Measurements from ENCODE around the gene SEPTIN11. TPM values are rescaled to one million over a fixed set of nuclear protein-coding genes. Genes with fewer than 3 reads are reported as not detected.

SEPTIN11 gene
- total RNA-seq, 4 donors from 2014 or later = 58.8 to 354 (median 80.0) TPM

DNA sequence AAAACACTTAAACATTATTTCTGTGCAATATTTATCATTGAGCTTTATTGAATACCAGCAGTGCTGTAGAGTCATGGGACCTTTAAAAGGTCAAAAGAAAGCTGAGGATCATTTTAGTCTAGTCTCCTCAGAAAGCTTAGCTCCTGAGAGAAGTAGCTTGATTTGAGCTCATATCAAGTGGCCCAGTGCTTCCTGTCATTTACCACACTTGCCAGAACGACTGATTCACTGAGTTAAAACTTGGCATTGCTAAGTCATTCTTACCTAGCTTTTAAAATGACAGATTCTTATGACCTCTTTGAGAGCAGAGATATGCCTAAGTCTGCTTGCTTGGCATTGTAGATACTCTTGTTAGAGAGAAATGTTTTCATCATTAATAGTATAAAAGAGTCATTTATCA, 15.2 kb downstream of the SEPTIN11 start:
- H3K36me3 ChIP-seq = no peaks in the 10 kb centered on the region
- H3K9me3 ChIP-seq = no peaks in the 10 kb centered on the region
- no peak for DNase-seq
- H3K27ac ChIP-seq = no peak overlapping the region
- TF ChIP-seq, protein P1, sequence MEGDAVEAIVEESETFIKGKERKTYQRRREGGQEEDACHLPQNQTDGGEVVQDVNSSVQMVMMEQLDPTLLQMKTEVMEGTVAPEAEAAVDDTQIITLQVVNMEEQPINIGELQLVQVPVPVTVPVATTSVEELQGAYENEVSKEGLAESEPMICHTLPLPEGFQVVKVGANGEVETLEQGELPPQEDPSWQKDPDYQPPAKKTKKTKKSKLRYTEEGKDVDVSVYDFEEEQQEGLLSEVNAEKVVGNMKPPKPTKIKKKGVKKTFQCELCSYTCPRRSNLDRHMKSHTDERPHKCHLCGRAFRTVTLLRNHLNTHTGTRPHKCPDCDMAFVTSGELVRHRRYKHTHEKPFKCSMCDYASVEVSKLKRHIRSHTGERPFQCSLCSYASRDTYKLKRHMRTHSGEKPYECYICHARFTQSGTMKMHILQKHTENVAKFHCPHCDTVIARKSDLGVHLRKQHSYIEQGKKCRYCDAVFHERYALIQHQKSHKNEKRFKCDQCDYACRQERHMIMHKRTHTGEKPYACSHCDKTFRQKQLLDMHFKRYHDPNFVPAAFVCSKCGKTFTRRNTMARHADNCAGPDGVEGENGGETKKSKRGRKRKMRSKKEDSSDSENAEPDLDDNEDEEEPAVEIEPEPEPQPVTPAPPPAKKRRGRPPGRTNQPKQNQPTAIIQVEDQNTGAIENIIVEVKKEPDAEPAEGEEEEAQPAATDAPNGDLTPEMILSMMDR (IDR thresholded peaks at IDR 0.05) = no peak
- TF ChIP-seq POLR2A (IDR thresholded peaks at IDR 0.05) = no peak
- no peaks in the 10 kb centered on the region for H3K27me3 ChIP-seq
- H3K4me1 ChIP-seq = no peaks in the 10 kb centered on the region
- no peak overlapping the region for H3K4me3 ChIP-seq

DNA sequence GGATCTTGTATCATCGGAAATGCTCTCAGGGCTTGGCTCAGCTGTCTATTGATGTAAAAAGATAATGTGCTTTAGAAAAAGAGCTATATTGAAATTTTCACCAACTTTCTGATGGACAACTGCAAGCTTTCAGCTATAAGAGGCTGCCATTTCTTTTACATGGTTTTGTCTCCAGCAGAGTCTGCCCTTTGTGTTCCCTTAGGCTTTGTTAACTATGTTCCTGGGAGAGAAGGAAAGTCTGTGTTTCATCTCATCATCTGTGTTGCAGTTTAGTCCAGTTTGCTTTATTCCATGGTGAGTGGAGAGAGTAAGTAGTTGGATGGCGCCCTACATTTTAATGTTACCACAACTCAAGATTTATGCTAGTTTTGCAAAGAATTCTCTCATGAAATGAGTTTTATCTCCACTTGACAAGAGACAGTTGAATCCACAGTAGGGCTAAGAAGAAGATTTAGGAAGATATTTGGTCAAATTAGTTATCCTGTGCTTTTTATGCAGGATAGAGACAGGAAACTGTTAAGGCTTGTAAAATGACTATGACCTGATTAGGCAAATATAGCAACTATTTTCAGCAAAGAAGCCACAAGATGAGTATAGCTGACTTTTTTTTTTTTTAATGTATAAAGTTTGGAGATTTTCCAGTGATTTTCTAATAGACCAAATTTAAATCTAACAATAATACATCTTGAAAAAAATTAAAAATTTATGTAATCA, 16.5 kb downstream of the SEPTIN11 start:
- no peak for DNase-seq
- Histone ChIP-seq H3K4me3 (no peak overlapping the region), H3K9me3 (no peaks in the 10 kb centered on the region), H3K4me1 (no peaks in the 10 kb centered on the region), H3K27ac (no peak overlapping the region), H3K36me3 (no peaks in the 10 kb centered on the region), H3K27me3 (no peaks in the 10 kb centered on the region)
- no peak for TF ChIP-seq POLR2A (IDR thresholded peaks at IDR 0.05)
- TF ChIP-seq, protein P1 (IDR thresholded peaks at IDR 0.05) = no peak

DNA sequence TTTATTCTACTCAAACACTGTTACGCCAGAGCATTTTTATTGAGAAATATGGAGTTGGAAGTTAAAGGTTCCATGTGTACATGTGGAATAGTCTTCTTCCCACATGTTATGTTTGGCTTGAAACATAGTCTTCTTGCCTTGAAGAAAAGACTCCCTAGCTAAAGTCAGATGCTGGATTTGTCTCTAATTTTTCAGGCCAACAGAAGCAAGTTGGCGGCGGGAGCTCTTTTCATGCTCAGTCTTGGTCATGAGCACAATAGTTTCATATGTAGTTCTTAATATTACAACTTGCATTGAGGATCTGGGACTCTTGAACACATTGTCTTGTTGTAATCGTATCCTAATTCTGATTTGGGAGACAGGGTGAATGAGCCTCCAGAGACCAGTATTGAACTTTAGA, 19.4 kb downstream of the SEPTIN11 start:
- Histone ChIP-seq H3K27ac (no peak overlapping the region), H3K4me1 (no peaks in the 10 kb centered on the region), H3K27me3 (no peaks in the 10 kb centered on the region), H3K4me3 (no peak overlapping the region), H3K9me3 (no peaks in the 10 kb centered on the region), H3K36me3 (no peaks in the 10 kb centered on the region)
- no peak for TF ChIP-seq POLR2A (IDR thresholded peaks at IDR 0.05)
- TF ChIP-seq, protein P1 (IDR thresholded peaks at IDR 0.05) = no peak
- DNase-seq = no peak

DNA sequence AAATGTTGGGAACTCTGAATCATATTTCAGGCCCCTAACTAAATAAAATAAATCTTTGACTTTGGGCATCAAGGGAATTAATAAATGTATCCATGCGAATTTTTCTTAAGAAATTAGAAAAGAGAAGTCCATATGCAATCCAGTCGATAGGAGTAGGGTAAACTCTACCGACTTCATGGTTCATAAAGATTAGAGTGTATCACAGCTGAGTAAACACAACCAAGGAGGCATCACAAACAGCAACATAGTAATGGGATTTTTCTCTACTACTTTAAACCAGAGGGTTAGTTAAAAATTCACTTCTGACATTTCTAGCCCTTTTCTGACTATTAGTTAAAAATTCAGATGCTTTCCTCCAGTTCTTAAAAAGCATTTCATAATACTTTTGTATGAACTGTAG, 19.9 kb downstream of the SEPTIN11 start:
- Histone ChIP-seq H3K9me3 (no peaks in the 10 kb centered on the region), H3K27me3 (no peaks in the 10 kb centered on the region), H3K36me3 (no peaks in the 10 kb centered on the region), H3K27ac (no peak overlapping the region), H3K4me1 (no peaks in the 10 kb centered on the region), H3K4me3 (no peak overlapping the region)
- DNase-seq = no peak
- TF ChIP-seq POLR2A (IDR thresholded peaks at IDR 0.05) = no peak
- TF ChIP-seq, protein P1 (IDR thresholded peaks at IDR 0.05) = no peak

DNA sequence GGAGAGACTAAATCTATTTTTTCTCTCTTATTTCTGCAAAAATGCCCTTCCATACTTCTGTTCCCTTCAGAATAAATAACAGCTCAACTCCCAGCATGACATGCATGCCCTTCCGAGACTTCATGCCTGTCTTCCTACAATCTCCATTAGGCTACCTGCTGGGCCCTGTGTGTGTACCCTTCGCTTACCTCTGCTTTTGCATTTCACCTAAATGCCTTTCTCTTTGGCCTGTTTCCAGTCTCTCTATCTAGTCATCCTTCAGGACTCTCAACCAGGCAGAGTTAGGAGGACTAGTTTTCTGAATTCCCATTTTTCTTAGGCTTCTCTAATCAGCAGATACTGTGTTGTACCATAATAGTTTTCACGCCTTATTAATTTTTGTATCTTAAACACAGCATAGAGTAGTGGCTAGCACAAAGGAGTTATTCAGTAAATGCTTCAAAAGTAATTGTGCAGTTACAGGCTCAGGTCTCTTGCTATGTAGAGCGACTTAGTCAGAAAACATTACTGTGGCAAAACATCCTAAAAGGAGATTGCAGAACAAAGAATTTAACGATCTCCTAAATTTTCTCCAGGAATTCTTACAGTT, 20.5 kb downstream of the SEPTIN11 start:
- H3K9me3 ChIP-seq = no peaks in the 10 kb centered on the region
- H3K36me3 ChIP-seq = no peaks in the 10 kb centered on the region
- H3K4me1 ChIP-seq = no peaks in the 10 kb centered on the region
- TF ChIP-seq, protein P1 (IDR thresholded peaks at IDR 0.05) = no peak
- TF ChIP-seq POLR2A (IDR thresholded peaks at IDR 0.05) = no peak
- no peaks in the 10 kb centered on the region for H3K27me3 ChIP-seq
- no peak overlapping the region for H3K27ac ChIP-seq
- no peak for DNase-seq
- H3K4me3 ChIP-seq = no peak overlapping the region
